Sigmoid colon (tissue), 3 donors: ENCODE results near the gene SLITRK3.

Experiments
- POLR2A ChIP-seq, 2 donors: fragments of 450-650 bp; IDR thresholded peaks; one replicate each; pipeline ENCODE4 v1.6.1; 2016; ENCODE audit warnings: antibody characterized with exemption in 2 of 2, mild to moderate bottlenecking in 2 of 2, moderate library complexity in 2 of 2
- TF ChIP-seq, protein P1 (sequence below), 4 experiments: fragments of 450-650 bp in 3 of 4; fragments of 200-600 bp in 1 of 4; IDR thresholded peaks; one replicate each; pipeline ENCODE4 v1.5.1; 2016 to 2019; ENCODE audit warnings: antibody characterized with exemption in 4 of 4, mild to moderate bottlenecking in 3 of 4, moderate library complexity in 2 of 4

- TF ChIP-seq, protein P1, sequence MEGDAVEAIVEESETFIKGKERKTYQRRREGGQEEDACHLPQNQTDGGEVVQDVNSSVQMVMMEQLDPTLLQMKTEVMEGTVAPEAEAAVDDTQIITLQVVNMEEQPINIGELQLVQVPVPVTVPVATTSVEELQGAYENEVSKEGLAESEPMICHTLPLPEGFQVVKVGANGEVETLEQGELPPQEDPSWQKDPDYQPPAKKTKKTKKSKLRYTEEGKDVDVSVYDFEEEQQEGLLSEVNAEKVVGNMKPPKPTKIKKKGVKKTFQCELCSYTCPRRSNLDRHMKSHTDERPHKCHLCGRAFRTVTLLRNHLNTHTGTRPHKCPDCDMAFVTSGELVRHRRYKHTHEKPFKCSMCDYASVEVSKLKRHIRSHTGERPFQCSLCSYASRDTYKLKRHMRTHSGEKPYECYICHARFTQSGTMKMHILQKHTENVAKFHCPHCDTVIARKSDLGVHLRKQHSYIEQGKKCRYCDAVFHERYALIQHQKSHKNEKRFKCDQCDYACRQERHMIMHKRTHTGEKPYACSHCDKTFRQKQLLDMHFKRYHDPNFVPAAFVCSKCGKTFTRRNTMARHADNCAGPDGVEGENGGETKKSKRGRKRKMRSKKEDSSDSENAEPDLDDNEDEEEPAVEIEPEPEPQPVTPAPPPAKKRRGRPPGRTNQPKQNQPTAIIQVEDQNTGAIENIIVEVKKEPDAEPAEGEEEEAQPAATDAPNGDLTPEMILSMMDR (IDR thresholded peaks at IDR 0.05) = no peak
- TF ChIP-seq POLR2A (IDR thresholded peaks at IDR 0.05) = no peak
These were observed 51.9 kb downstream of the SLITRK3 start for GRCh38 chr3:165144271-165144670.
